ENCODE measurements around the gene SSBP2.

SSBP2 gene

GRCh38 chr5:81766611-81767010 is 15.7 kb upstream of the SSBP2 start:
- no peak for DNase-seq

DNA sequence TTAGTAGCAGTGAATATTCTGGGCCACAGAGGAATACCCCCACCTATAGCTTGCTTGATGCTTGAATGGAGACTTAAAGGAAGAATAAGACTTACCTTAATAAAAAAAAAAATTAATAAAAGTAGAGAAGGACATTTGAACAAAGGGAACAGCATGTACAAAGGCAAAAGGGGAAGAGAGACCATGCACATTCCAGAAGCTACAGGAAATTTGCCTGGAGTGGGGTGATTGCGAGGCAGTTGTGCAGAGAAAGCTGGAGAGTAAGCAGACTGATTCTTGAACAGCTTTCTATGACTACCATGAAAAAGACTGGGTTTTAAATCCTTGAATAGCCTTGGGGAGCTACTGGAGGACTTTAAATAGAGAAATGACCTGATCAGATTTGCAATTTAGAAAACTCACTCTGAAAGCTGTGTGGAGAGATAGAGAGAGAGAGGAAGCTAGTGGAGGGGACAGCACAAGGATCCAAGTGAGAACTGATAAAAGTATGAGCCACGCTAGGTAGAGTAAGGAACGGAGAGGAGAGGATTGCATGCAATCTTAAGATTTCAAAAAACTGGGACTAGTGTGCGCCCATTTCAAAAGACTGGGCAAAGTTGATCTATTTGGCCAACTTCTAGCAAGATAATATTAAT is 12.5 kb upstream of the SSBP2 start:
- no peak for DNase-seq

DNA sequence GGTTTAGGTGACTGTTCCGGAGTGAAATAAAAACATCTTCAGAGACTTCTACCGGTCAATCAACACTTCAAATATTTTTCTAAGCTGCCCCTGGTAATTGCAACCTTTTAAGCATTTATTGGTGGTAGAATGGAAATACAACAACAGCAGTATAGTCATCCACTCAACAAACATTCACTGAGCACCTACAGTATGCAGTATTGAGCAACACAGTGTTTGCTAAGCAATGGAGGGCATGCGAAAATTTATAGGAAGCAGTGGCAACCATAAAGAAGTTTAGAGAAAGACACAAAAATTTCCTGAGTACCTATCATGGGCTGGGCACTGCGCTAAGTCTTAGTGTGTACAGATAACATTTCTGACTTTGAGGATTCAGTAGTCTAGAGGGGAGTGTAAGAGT is 12.0 kb upstream of the SSBP2 start:
- DNase-seq, result no peak

DNA sequence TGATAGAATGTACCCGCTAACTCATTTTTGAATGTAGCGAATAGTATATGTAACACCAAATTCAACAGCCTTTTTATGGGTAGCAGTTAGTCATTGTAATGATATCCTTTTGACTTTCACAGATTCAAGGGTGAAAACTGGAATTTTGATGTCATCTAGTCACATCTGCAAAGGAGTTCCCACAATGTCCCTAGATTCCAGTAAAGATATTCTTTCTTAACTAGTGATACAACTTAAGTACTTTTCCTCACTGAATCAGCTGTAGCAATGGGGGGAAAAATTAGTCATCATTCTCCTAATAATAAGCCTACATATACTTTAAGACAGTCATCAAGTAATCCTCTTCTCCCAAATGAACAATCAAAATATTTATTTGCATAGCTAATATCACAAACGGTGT is 11.5 kb upstream of the SSBP2 start:
- no peak for DNase-seq

DNA sequence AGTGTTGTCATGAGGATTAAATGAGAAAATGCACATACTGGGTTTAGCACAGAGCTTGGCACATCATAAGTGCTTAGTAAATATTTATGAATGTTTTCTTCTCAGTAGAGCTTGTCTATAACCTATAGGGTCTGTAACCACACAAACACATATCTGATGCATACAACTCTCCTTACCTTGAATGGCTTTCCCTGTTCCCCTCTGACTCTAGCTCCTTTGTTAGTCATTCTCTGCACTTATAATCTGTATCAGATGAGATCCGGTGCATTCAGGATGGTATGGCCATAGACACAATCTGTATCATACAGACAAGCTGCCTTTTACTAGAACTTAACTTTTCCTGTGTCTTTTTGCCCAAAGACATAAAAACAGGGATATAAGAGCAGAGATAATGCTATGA is 11.1 kb upstream of the SSBP2 start:
- no peak for DNase-seq

GRCh38 chr5:81761270-81761669 is 10.4 kb upstream of the SSBP2 start:
- DNase-seq, result no peak

DNA sequence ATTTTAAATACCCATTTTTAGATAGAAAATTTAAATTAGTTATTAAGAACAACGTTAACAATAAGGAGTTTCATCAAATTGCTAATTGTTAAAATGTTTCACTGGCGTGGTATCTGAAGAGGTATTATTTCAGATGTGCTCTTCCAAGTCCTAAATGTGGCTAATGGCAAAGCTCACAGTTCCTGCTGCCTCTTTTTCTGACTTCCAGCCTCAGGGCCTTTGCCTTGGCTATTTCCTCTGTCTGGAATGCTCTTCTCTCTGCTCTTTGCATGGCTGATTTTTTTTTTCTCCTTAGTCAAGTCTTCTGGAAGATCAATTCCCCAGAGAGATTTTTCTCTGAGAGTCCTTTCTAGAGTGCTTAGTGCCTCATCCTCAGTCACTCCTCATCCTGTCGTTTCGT is 9.6 kb upstream of the SSBP2 start:
- DNase-seq, result no peak

- DNase-seq, result no peak
Measured at GRCh38 chr5:81759632-81760005, 8.7 kb upstream of the SSBP2 start.

DNA sequence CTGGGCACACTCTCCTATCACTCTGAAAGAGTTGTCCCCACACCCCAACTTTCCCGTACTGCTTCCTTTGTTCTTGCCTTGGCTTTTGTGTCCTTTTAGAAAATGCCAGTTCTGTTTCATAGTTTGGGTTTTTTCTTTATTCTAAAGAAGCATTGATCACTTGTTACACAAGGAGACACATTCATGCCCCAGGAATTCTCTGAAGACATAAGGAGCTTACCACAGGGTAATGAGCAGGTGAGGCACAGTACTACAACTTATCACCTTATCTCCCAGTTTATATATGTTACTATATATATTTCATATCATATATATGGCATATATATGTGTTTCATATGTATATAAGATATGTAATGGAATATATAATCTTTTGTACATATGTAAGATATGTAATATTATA is 6.5 kb upstream of the SSBP2 start:
- no peak for DNase-seq

- no peak for DNase-seq
Measured at GRCh38 chr5:81756016-81756415, 5.1 kb upstream of the SSBP2 start.

- DNase-seq, result no peak
Measured at GRCh38 chr5:81755320-81755719, 4.4 kb upstream of the SSBP2 start.

DNA sequence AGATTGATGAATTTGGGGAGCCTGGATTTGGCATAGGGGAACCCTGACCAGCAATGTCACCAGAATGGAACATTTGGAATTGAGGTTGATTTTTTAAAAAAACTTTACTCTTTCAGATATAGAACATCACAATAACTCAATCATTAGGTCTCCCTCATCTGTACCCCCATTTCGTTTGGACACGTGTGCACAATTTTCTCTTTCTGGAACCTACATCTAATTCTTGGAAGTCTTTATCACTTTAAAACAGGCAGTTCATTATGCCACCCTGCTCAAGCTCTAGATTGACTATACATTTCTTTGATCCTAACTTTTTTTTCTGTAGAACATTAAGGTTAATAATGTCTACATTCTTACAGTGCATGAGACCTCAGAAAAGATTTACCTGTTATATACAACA is 3.7 kb upstream of the SSBP2 start:
- DNase-seq, result no peak

DNA sequence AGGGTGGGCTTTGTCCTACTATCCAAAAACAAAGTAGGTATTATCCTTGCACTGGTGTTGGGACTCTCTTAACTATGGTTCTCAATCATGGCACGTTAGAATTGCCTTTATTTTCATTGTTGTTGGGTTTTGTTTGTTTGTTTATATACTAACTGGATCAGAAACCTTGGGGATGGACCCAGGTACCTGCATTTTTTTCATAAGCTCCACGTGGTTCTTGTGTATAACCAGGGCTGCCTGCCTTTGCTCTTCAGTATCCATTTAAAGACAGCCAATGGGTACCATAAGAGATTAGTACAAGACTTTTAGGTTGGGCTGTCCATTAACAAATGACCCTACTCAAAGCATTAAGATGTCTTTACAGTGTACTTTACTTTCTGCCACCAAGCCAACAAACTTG is 2.5 kb upstream of the SSBP2 start:
- DNase-seq, result no peak

GRCh38 chr5:81752644-81752963 is 1.7 kb upstream of the SSBP2 start:
- DNase-seq, result no peak

DNA sequence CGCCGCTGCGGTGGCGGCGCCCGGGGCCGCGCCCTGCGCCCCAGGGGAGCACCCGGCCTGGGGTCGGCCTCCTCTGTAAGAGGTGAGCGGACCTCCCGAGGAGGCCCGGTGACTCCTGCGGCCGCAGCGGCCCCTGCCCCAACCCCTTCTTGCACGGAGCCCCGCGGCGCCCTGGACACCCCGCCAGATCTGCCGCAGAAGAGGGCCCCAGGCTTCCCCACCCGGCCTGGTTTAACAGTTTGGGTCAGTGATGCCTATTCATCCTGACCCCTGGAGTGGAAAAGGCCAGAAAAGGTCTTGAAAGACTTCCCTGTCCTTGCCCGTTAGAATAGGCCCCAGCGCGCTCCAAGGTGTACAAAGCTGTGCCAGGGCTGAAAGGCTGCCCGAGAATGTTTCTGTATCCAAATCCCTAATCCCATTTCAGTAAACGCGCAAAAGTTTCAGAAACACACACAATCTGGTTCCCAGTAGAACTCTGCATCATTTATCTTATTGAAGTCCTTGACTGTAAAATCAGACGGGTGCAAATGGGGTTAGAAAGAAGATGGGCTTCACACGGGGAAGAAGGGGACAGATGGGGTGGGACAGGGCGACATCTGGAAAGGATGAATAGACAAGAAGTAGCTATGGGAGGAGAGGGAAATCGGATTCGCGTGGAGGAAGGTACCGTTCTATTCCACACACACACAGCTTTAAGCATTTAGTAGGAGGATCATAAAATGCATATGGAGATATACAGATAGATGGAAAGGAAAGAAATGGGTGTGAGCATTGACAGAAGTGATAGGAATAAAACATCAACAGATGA is 1.1 kb upstream of the SSBP2 start:
- DNase-seq, result peak; percentile 49

DNA sequence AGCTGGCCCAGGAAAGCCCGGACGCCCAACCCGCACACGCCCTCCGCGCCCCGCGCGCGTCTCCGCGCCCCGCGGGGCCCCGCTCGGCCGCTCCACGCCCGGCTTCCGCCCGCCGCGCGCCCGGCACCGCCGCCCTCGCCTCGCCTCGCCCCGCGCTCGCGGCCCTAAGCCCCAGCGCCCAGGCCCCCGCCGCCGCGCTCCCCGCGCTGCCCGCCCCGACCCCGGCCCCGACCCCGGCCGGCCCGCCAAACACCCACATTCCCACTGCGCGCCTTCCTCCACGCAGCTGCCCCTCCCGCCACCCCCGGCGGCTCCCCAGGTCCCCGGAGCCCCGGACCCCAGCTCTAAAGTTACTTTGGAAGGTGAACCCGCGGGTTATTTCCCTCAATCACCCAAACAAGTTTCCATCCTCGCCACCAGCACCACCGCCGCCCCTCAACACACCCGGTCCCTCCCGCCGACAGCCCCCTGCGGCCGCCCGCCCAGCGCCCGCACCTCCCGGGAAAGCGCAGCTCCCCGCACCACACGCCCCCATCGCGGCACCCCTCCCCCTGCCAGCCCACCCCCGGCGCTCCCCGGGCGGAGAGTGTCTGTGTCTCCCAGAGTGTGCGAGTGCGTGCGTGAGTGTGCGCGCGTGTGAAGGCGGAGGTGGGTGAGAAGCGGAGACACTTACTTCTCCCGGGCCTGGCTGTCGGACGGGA is 439 bp downstream of the SSBP2 start:
- no peak for DNase-seq

DNA sequence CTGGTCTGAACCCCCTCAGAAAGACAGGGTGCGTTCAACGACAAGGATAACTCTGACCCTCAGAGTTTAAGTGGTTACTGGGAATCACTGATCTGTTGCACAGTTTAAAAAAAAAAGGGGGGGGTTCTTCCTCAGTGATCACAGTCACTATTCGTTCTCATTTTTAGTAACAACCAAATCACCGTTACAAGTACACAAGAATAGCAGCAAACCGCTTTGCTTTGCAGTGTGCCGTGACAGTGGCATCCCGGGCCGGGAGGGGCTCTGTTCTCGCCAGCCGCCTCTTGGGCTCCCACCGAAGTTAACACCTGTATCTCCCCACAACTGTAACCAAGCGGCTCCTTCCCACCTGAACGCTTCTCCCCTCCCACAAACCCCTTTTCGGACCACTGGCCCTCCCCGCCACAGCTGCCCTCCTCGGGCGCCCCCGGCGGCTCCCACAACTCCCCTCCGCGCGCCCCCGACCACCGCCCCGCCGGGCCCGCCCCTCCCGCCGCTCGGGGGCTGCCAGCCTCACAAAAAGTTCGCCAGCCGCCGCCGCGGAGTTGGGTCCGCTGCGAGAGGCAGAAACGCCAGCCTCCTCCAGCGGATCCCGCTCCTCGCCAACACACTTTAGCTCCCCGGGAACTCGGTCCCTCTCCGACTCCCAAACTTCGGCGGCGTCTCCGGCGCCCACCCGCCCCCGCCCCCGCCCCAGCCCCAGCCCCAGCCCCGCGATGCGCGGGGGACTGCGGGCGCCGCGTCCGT is 1.2 kb downstream of the SSBP2 start:
- peak; percentile 13 for DNase-seq

GRCh38 chr5:81749192-81749560 is 1.7 kb downstream of the SSBP2 start:
- no peak for DNase-seq

DNA sequence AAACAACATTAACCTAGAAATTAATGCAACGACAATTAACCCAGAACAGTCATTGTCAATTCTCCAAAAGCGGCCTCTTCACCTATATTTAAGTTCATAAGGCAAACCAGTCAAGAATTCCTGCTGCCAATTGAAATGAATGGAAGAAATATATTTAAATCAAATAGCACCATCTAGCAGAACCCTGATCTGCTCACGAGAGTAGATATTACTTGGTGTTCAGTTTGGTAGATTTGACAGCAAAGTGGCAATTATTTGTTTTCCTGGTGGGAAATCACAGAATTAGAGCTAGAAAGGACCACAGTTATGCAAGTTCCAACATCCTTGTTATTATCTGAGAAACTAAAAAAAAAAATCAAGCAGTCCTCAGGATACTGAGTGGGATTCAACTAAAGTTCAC is 2.3 kb downstream of the SSBP2 start:
- peak; percentile 41 for DNase-seq

- no peak for DNase-seq
Measured at GRCh38 chr5:81747030-81747429, 3.9 kb downstream of the SSBP2 start.

- DNase-seq, result no peak
Measured at GRCh38 chr5:81740758-81741157, 10.1 kb downstream of the SSBP2 start.

GRCh38 chr5:81739291-81739690 is 11.6 kb downstream of the SSBP2 start:
- DNase-seq, result no peak

DNA sequence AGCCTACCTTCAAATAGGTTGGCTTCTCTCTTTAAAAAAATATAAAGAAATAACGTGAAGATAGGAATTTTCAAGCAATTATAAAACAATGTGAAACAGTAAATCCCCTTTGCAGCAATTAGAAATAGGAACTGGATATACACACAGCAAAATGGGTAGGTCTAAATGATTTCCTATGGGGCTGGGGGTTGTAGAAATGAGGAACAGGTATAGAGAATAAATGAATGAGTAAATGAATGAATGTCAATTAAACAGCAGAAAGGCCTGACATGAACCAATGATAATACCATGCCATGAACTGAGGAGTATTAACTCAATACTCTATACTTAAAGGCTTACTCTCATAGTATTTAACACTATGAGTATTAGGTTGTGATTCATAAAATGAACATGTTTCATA is 21.6 kb downstream of the SSBP2 start:
- no peak for DNase-seq

GRCh38 chr5:81728301-81728700 is 22.6 kb downstream of the SSBP2 start:
- DNase-seq, result no peak

Data from NCI-H1694 treated with DMSO at 0.1 percent for 48 hours (cell line).